ENCODE results near the gene SLC1A2. TPM values are rescaled to one million over a fixed set of nuclear protein-coding genes. Genes with fewer than 3 reads are reported as not detected.

The SLC1A2 gene
- total RNA-seq, 1 donor from 2014 or later = 54.3 TPM

- no peaks in the 10 kb centered on the region for H3K9me3 Mint-ChIP-seq (ENCODE audit: unreplicated experiment)
- H3K27me3 Mint-ChIP-seq (ENCODE audit: unreplicated experiment) = peaks cover 1% of the 10 kb centered on the region
- TF ChIP-seq CTCF (IDR thresholded peaks at IDR 0.05; ENCODE audit: partially characterized antibody, unreplicated experiment) = no peak
- H3K36me3 Mint-ChIP-seq (ENCODE audit: unreplicated experiment) = peaks cover 16% of the 10 kb centered on the region
- DNase-seq = no peak
- H3K4me1 Mint-ChIP-seq (ENCODE audit: low read depth, unreplicated experiment) = peaks cover 22% of the 10 kb centered on the region
- H3K27ac Mint-ChIP-seq (ENCODE audit: unreplicated experiment) = no peak overlapping the region
- H3K4me3 Mint-ChIP-seq (ENCODE audit: unreplicated experiment) = no peak overlapping the region
Measured at GRCh38 chr11:35388061-35388460, 31.3 kb downstream of the SLC1A2 start.

- Mint-ChIP-seq H3K36me3 (ENCODE audit: unreplicated experiment) (peaks cover 16% of the 10 kb centered on the region), H3K9me3 (ENCODE audit: unreplicated experiment) (no peaks in the 10 kb centered on the region), H3K27ac (ENCODE audit: unreplicated experiment) (peak overlapping the region; percentile 89), H3K4me3 (ENCODE audit: unreplicated experiment) (peak overlapping the region; percentile 14), H3K4me1 (ENCODE audit: low read depth, unreplicated experiment) (peaks cover 15% of the 10 kb centered on the region), H3K27me3 (ENCODE audit: unreplicated experiment) (no peaks in the 10 kb centered on the region)
- no peak for DNase-seq
- TF ChIP-seq CTCF (IDR thresholded peaks at IDR 0.05; ENCODE audit: partially characterized antibody, unreplicated experiment) = no peak
Measured at GRCh38 chr11:35387111-35387982, 32.0 kb downstream of the SLC1A2 start.

GRCh38 chr11:35383953-35384352 is 35.4 kb downstream of the SLC1A2 start:
- no peaks in the 10 kb centered on the region for H3K27me3 Mint-ChIP-seq (ENCODE audit: unreplicated experiment)
- peaks cover 17% of the 10 kb centered on the region for H3K4me1 Mint-ChIP-seq (ENCODE audit: low read depth, unreplicated experiment)
- no peak for TF ChIP-seq CTCF (IDR thresholded peaks at IDR 0.05; ENCODE audit: partially characterized antibody, unreplicated experiment)
- H3K4me3 Mint-ChIP-seq (ENCODE audit: unreplicated experiment) = no peak overlapping the region
- DNase-seq = no peak
- H3K9me3 Mint-ChIP-seq (ENCODE audit: unreplicated experiment) = no peaks in the 10 kb centered on the region
- peaks cover 16% of the 10 kb centered on the region for H3K36me3 Mint-ChIP-seq (ENCODE audit: unreplicated experiment)
- no peak overlapping the region for H3K27ac Mint-ChIP-seq (ENCODE audit: unreplicated experiment)

GRCh38 chr11:35381709-35382322 is 37.5 kb downstream of the SLC1A2 start:
- H3K27me3 Mint-ChIP-seq (ENCODE audit: unreplicated experiment) = peaks cover 3% of the 10 kb centered on the region
- H3K4me1 Mint-ChIP-seq (ENCODE audit: low read depth, unreplicated experiment) = peaks cover 28% of the 10 kb centered on the region
- no peak overlapping the region for H3K4me3 Mint-ChIP-seq (ENCODE audit: unreplicated experiment)
- TF ChIP-seq CTCF (IDR thresholded peaks at IDR 0.05; ENCODE audit: partially characterized antibody, unreplicated experiment) = no peak
- peaks cover 16% of the 10 kb centered on the region for H3K36me3 Mint-ChIP-seq (ENCODE audit: unreplicated experiment)
- H3K9me3 Mint-ChIP-seq (ENCODE audit: unreplicated experiment) = peaks cover 2% of the 10 kb centered on the region
- H3K27ac Mint-ChIP-seq (ENCODE audit: unreplicated experiment) = no peak overlapping the region
- no peak for DNase-seq

GRCh38 chr11:35380603-35381002 is 38.8 kb downstream of the SLC1A2 start:
- Mint-ChIP-seq H3K9me3 (ENCODE audit: unreplicated experiment) (peaks cover 4% of the 10 kb centered on the region), H3K4me3 (ENCODE audit: unreplicated experiment) (no peak overlapping the region), H3K4me1 (ENCODE audit: low read depth, unreplicated experiment) (peaks cover 30% of the 10 kb centered on the region), H3K36me3 (ENCODE audit: unreplicated experiment) (peaks cover 11% of the 10 kb centered on the region), H3K27me3 (ENCODE audit: unreplicated experiment) (peaks cover 3% of the 10 kb centered on the region), H3K27ac (ENCODE audit: unreplicated experiment) (no peak overlapping the region)
- DNase-seq = no peak
- TF ChIP-seq CTCF (IDR thresholded peaks at IDR 0.05; ENCODE audit: partially characterized antibody, unreplicated experiment) = no peak
